Right renal pelvis (tissue), 4 donors: Measurements from ENCODE around the gene THBS3. TPM values are rescaled to one million over a fixed set of nuclear protein-coding genes. Genes with fewer than 3 reads are reported as not detected.
A peak's percentile ranks its signal among the peaks of the same experiment; 100 is the strongest.
"Not testable (repeated sequence)": the region's sequence is repeated elsewhere in the genome, so short reads cannot be mapped to it uniquely, and the experiment has no call there.

Source experiments
- DNase-seq, 4 donors: peaks; one replicate each; pipeline ENCODE4 v3.0.0-alpha.2; 2013; ENCODE audit warnings: low read depth in 4 of 4, low spot score in 3 of 4, missing footprints in 1 of 4
- polyA plus RNA-seq, 4 donors: library from polyadenylated mRNA; unstranded; fragments of 120-200 nt; gene quantifications; one replicate each; pipeline ENCODE4 v1.2.1, GENCODE V29; 2013; ENCODE audit not compliant: insufficient read length in 4 of 4

The THBS3 gene
- polyA plus RNA-seq, 4 donors: 28.1 to 41.7 (median 33.4) TPM

- no peak for DNase-seq
Measured at GRCh38 chr1:155176544-155177071, 31.1 kb downstream of the THBS3 start.

DNA sequence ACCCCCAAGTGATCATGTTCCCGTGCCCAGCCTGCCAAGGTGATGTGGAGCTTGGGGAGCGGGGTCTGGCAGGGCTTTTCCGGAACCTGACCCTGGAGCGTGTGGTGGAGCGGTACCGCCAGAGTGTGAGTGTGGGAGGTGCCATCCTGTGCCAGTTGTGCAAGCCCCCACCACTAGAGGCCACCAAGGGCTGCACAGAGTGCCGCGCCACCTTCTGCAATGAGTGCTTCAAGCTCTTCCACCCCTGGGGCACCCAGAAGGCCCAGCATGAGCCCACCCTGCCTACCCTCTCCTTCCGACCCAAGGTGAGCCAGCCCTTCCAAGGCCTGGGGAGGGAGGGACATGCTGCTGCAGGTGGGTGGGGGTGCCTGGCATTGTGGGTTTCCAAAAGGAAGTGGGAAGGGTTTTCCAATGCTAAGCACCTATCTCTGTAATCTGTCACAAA lies 31.7 kb downstream of the THBS3 start:
- DNase-seq: no peak

DNA sequence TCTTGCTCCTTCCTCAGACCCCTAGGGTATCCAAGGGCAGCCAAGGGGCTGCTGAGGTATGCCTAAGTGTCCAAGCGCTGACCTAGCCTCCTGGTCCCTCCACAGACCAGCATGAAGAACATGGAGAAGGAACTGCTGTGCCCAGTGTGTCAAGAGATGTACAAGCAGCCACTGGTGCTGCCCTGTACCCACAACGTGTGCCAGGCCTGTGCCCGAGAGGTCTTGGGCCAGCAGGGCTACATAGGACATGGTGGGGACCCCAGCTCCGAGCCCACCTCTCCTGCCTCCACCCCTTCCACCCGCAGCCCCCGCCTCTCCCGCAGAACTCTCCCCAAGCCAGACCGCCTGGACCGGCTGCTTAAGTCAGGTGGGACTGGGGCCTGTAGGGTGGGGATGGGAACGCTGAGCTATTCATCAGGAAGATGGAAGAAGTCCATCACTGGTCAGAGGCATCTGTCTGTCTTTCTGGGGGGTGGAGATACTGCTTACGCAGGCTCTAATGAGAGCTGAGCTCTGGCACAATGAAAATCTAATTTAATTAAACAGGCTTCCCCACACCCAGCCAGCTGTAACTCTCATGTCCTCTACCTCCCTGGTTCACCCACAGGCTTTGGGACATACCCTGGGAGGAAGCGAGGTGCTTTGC lies 32.3 kb downstream of the THBS3 start:
- DNase-seq: no peak

DNA sequence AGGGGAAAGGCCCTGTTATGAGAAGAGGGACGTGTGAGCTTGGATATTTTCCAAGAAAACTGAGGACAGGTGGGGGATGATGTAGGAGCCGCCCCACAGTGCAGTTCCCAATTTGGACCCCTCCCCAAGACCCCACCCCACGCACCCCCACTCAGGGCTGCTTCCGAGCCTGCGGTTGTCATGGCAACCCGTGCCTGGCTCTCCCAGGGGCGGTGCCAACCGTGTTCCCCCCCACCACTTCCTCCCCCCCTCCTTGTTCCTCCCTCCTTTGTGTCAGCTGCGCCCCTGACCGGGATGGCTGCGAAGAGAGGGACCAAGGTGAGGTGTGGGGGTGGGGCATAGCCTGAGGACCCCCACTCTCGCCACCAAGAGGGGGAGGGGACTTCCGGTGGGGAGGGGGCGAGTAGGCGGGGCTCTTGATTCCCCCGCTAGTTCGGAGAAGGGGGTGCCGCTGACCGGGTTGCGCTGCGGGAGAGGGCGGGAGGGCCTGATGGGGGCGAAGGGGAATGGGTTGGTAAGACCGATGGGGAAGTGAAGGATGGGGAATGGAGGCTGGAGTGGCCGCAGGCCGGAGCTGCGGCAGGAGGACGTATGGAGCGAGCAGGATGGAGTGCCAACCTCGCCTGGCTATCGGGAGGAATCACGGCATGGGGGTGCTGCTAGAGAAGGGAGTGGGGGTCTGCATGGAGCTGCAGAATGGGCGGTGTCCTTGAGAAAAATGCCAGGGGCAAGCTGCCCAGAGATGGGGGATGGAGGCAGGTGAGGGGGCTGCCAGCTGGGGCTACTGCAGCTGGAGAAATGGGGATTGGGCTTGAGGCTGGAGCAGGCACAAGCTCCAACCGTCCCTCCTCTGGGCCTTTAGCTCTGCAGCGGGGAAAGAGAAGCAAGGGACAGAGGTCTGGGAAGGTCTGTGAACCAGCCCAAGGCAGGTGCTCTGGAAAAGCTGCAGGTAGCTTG lies 33.1 kb downstream of the THBS3 start:
- DNase-seq: no peak

DNA sequence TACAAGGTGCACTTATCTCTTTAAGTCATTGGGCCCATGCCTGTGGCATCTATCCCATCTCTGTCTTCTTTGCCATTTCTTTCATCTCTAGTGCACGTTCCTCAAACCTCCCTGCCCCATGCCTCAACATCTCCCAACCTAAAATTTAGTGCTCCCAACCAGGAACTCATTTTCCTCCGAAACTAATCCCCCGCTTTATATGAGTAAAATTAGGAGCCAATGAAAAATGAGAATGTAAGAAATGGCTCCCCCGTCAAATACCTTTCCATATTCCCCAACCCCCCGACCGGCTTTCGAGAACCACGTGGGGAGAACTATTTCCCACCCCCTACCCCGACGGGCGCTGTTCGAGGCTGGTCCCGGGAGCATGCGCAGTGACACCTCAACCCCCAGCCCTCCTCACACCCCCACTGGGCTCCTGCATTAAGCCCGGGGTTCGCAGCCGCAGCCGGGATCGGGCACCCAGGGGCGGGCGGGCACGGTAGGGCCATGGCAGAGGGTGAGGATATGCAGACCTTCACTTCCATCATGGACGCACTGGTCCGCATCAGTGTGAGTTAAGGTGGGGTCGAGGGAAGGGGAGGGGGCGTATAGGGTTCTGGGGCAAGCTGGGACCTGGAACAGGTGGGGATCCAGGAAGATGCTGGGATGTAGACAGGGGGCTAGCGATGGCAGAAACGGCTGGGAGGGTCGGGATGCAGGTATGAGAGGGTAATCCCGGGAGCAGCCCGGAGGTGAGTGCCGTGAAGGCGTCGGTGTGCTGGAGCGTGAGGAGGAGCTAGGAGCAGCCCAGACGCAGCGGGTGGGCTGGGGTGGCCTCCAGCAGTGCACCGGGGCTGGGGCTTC lies 34.0 kb downstream of the THBS3 start, which contains the start of gene TRIM46:
Gene TRIM46, plus strand, starts transcription at position 372 of the 846 bp plus-strand sequence. Its CDS starts 118 bp downstream, at position 490.
- DNase-seq: no peak

DNA sequence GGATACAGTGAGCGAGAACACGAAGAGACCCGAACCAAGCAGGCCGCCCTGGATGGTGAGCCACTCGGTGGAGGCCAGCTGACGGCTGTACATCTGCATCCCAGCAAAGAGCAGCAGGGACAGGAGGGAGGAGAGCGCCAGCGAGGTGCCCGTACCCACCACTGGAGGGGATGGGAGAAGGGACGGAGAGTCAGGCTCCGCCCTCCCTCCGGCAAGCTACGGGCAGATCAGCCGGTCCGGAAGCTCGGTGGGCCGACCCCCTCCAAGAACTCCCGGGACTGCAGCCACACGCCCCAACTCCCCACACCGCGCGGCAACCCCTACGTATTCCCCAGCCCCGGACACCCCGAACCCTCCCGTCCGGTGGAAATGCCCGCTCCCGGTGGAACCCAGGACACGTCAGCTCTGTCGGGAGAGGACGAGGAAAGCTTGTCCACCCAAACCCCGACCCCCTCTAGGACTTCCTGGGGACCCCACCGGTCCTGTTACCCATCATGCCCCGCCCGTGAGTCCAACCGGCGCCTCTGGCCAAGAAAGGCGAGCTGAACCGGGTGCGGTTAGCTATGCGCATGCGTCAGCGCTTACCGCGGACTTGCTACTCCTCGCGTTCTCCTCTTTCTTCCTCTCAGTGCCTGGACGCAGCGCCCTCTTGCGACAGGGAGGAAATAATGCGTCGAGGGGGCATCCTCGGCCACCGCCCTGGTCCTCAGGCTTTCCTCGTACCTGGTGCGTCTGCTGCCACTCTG lies 34.8 kb downstream of the THBS3 start, which contains the start of gene KRTCAP2:
Gene KRTCAP2, minus strand, starts transcription at position 573 of the 746 bp plus-strand sequence. Its CDS starts 80 bp downstream, at position 493.
- DNase-seq: peak; percentile 91 to 94 (median 92)

- no peak for DNase-seq
Measured at GRCh38 chr1:155171836-155172731, 35.6 kb downstream of the THBS3 start.

- DNase-seq: no peak
Measured at GRCh38 chr1:155170806-155171205, 36.9 kb downstream of the THBS3 start.

GRCh38 chr1:155170101-155170785 lies 37.5 kb downstream of the THBS3 start:
- no peak for DNase-seq

DNA sequence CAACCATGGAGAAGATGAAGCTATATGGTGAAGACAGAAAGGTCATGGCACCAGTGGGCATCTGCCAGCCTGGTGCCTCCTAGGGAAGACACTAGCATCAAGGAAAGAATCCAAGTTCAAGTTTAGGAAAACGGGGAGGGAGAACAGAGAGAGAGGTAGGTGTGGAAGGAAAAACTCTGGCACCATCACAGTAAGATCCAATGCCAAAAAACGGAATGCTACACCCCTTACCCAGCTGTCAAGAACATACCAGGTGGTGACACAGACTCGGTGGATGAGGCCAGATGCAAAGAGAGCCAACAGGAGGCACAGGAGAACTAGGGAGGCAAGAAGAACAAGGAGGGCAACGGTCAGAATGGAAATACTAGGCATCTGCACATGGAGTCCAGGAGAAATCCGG lies 38.2 kb downstream of the THBS3 start:
- no peak for DNase-seq

GRCh38 chr1:155168456-155169210 lies 39.1 kb downstream of the THBS3 start:
- no peak for DNase-seq

DNA sequence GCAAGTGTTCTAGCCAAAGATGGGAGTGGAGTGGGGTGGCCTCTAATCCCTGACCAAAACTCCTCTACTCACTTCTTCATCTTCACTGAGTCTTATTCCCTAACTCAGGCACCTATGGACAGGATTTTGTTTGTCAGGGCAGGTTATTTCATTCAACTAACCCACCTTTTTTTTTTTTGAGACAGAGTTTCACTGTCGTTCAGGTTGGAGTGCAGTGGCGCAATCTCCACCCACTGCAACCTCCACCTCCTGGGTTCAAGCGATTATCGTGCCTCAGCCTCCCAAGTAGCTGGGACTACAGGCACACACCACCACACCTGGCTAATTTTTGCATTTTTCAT lies 39.6 kb downstream of the THBS3 start:
- not testable (repeated sequence) for DNase-seq

DNA sequence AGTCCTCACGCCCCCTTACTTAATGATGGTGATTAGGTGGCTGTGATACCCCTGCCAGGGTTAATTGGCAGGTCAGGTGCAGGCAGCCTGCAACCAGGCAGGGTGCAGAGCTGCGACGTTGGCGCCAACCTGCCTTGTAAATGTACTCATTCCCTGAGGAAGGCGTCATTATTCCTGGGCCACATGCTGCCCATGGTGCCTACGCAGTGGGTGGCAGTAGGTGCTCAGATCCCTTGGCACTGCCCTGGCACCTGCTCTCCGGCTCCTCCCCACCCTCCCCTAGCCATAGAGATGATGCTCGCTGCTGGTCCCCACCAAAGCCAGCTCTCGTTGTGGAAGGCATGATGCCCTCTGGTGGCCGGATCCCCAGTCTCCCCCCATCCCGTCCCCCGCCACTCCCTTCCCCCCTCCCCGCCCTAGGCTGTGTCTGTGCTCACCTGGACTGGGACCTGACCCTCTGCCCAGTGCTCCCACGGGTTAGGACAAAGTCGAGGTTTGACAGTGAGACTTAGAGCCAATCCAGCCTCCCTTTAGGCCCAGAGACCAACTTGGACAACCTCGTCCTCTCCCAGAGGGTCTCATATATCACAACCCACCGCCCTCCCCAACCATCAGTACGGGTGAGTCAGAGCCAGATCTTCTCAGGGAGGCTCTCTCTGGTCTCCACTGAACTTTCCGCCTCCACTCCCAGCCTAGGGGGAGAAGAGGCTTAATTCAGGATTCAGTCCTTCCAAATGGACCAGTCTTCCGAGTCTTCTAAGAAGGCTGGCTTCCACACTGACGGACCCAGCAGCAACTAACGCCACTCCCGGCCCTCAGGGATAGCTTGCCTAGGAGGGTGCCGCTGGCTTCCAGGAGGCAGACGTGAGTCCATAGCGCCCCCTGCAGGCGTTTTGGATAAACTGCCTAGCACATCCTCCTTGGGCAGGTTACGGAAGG lies 40.3 kb downstream of the THBS3 start:
- DNase-seq: peak in 2 of 4 donors; percentile 81 to 85

DNA sequence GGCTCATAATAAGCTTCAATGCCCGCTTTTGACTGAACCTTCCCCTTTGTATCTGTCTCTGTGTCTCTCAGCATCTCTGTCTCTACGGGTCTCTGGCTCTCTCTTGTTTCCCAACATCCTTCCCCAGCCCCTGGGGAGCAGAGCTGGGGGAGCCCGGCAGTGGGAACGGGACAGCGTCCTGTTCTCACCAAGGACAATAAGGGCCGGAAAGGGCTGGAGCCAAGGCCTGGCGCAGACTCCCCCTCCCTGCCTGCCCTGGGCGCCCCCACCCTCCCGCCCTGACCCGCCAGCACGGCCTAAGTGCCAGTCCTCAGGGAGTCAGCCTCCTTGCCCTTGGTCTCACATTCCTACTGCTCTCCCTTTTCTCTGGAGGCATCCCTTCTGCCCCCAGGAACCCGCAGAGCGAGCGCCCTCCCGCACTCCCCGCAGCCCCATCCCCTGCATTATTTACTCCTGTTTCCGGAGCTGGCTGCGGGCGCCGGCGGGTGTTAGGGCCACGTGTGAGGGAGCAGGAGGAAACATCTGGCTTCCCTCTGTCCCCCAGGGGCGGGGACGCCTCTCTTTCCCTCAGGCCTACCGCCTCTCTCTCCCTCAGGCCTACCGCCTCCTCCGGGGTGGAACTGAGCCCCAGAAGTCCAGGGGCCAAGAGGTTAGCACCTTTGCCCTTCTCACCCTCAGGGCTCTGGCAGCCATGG lies 41.1 kb downstream of the THBS3 start:
- DNase-seq: no peak

GRCh38 chr1:155166051-155166470 lies 41.6 kb downstream of the THBS3 start:
- no peak for DNase-seq

DNA sequence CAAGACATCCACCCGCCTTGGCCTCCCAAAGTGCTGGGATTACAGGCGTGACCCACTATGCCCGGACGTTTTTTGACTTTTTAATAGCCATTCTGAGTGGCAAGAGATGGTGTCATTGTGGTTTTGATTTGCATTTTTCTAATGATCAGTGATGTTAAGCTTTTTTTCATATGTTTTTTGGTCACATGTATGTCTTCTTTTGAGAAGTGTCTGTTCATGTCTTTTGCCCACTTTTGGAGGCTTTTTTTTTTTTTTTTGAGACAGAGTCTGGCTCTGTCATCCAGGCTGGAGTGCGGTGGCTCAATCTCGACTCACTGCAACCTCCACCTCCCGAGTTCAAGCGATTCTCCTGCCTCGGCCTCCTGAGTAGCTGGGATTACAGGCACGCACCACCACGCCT lies 43.1 kb downstream of the THBS3 start:
- DNase-seq: not testable (repeated sequence)
